ENCODE measurements around the gene OSBPL5. TPM values are rescaled to one million over a fixed set of nuclear protein-coding genes. Genes with fewer than 3 reads are reported as not detected.

The OSBPL5 gene
- total and polyA plus RNA-seq, 5 donors: 10.3 to 19.1 (median 15.2) TPM

DNA sequence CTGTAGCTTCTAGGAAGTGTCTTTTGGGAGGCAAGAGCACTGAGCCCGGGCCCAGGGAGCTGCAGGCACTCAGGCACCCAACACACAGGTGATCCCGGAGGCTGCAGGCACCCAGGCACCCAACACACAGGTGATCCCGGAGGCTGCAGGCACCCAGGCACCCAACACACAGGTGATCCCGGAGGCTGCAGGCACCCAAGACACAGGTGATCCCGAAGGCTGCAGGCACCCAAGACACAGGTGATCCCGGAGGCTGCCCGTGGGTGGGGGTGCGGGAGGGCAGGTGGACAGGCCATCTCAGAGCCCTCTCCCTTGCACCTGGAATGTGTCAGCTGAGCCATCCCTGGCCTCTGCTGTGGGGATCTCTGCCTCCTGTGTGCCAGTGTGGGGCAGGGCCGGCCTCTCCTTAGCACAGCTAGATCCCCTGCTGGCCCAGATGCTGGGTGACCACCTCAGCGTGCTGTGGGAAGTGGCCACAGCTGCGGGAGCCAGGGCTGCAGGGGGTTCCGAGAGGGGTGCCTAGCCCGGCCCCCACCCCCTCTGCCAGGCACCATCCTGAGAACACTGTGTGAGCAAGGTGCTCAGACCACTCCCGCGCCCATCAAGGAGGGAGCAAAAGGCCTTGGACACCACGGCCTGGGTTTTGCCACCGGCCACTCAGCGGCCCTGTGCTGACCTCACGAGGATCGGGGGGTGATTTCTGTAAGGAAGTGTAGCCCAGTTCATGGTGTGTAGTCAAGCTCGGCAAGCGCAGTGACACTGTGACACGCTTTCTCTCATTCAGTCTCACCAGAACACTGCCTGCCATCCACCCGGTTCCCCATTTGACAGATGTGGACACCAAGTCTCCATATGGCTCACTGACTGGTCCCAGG lies 39.3 kb upstream of the OSBPL5 start:
- ATAC-seq: no peak
- WGBS: 82% methylated on average over 24 of the region's 24 CpGs

DNA sequence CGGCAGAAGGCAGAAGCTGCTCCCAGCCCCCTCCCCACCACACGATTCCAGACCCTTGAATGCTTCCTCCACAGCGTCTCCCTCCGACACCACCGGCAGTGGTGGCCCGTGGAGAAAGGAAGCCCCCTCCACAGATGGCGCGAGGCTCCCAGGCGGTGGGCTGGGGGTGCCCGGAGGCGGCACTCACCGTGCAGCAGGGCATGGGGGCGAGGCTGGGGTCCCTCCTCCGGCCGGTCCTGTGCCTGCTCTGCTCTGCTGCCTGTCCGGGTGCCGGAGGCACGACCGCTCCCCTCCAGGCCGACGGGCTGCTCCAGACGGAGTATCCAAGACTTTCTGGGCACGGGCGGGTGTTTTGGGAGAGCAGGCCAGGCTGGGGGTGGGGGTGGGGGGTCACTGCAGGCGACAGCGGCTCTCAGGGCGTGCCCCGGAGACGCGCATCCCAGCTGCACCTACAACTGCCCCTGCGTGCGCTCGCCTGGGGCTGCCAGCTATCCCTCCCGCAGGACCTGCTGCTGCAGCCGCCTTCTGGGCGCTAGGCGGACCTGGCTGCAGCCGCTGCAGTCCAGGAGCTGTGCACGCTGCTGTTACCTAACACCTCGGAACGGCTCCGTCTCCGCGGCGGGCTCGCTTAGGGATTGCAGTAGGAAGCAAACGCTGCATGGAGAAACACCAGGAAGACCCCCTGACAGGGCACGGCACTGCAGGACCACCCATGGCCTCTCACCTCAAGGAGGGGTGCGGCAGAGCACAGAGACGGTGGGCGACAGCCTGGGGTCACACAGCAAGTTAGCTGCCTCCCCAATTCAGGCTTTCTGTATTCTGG lies 38.3 kb upstream of the OSBPL5 start:
- Histone ChIP-seq H3K4me3 (ENCODE audit: low read length) (no peak overlapping the region), H3K4me1 (ENCODE audit: control insufficient read depth, insufficient read depth, low read length) (no peaks in the 10 kb centered on the region), H3K27me3 (ENCODE audit: control insufficient read depth, insufficient read depth) (no peaks in the 10 kb centered on the region), H3K9me3 (ENCODE audit: control insufficient read depth, low read length) (no peaks in the 10 kb centered on the region), H3K27ac (ENCODE audit: low read length) (no peak overlapping the region)
- DNase-seq: no peak
- ATAC-seq: peak in 1 of 2 donors; percentile 7
- intact Hi-C loops (cut with DNase I): no loop called here
- 3% methylated on average over 51 of the region's 51 CpGs for WGBS

More for the DNA sequence above, 39.3 kb upstream of the OSBPL5 start:
- no peak for DNase-seq
- no peaks in the 10 kb centered on the region for H3K9me3 ChIP-seq (ENCODE audit: control insufficient read depth, low read length)
- H3K4me1 ChIP-seq (ENCODE audit: control insufficient read depth, insufficient read depth, low read length): no peaks in the 10 kb centered on the region
- intact Hi-C loops (cut with DNase I): no loop called here
- H3K4me3 ChIP-seq (ENCODE audit: low read length): no peak overlapping the region
- no peaks in the 10 kb centered on the region for H3K27me3 ChIP-seq (ENCODE audit: control insufficient read depth, insufficient read depth)
- H3K27ac ChIP-seq (ENCODE audit: low read length): no peak overlapping the region

DNA sequence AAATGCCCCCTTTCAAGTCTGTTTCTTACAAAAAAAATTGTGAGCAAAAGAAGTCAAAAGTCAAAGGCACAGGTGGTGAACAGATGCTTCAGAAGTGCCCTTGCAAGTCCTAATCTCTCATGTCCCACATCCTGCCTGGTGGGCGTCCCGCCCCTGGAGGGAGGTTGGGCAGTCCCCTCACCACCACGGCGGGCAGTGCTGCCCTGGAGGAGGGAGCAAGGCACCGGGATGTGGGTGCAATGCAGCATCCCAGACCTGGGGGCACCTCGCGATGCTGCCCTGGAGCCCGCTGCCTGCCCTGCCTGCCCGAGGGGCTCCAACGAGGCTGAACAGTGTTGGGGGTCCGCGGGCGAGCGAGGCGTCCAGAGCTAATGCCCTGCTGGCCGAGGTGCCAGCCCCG lies 37.6 kb upstream of the OSBPL5 start:
- Histone ChIP-seq H3K27ac (ENCODE audit: low read length) (no peak overlapping the region), H3K27me3 (ENCODE audit: control insufficient read depth, insufficient read depth) (no peaks in the 10 kb centered on the region), H3K9me3 (ENCODE audit: control insufficient read depth, low read length) (no peaks in the 10 kb centered on the region), H3K4me3 (ENCODE audit: low read length) (no peak overlapping the region), H3K4me1 (ENCODE audit: control insufficient read depth, insufficient read depth, low read length) (no peaks in the 10 kb centered on the region)
- ATAC-seq (no peak), DNase-seq (no peak)
- 10% methylated on average over 17 of the region's 17 CpGs for WGBS
- intact Hi-C loops (cut with DNase I): no loop called here

DNA sequence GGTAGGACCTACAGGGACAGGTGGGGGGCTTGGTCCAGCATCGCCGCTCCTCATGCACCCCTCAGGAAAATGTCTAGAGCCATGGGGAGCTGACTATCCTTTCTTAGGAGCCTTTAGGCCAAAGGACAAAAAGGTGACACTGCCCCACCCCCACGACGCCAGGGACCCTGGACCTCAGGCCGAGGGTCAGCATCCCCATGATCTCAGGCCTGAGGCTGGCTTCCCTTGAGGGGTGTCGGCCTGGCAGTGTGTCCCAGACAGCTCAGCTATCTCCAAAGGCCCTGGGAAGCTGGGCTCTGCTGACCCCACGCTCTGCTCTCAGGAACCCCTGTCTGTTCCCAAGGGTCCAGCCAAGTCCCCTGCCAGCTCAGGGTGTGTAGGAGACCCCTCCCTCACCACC lies 37.2 kb upstream of the OSBPL5 start:
- ATAC-seq (no peak), DNase-seq (no peak)
- no peaks in the 10 kb centered on the region for H3K9me3 ChIP-seq (ENCODE audit: control insufficient read depth, low read length)
- H3K27ac ChIP-seq (ENCODE audit: low read length): no peak overlapping the region
- H3K27me3 ChIP-seq (ENCODE audit: control insufficient read depth, insufficient read depth): no peaks in the 10 kb centered on the region
- H3K4me3 ChIP-seq (ENCODE audit: low read length): no peak overlapping the region
- H3K4me1 ChIP-seq (ENCODE audit: control insufficient read depth, insufficient read depth, low read length): no peaks in the 10 kb centered on the region
- WGBS: 63% methylated on average over 7 of the region's 7 CpGs
- intact Hi-C loops (cut with DNase I): no loop called here

DNA sequence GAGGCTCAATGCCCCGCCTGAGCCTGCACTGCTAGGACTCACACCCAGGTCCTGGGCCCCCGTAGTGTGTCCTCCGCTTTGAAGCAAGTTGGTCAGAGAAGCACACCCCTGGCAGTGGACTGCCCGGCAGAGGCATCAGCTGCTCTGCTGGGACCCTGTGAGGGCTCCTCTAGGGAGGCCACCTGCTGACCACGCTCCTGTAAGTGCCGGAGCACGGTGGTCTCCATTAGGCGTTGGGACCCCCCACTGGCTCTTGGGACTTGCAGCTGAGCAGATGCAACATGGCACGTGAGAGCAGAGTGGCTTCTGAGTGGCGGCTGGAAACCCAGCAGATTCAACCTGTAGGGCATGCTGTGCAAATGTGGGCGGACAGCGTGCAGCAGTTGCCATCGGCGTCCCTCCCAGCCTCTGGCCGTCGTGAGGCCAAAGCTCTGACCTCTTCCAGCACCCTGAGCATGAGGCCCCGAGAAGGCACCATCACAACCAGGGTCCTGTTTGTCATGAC lies 36.6 kb upstream of the OSBPL5 start:
- DNase-seq: no peak
- intact Hi-C loops (cut with DNase I): no loop called here

DNA sequence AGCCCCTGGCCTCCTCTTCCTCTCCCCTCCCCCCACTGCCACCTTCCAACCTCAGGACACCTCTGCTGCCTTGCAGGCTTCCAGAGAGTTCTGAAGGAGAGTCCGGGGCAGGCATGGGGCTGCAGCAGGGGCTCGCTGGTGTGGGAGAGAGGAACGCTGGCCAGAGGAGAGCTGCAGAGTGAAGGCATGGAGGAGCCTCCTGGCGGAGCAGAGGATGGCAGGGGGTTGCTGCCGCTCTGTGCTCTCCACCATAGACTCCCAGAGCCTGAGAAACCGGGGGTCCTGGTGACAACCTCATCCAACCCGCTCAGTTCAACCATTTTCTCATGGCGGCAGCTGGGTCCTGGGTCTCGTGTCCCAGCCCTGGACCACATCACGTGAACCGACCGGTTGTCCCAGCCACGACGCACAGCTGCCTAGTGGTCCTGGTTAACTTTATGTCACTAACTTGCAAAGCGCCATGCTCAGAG lies 36.0 kb upstream of the OSBPL5 start:
- ATAC-seq (no peak), DNase-seq (no peak)
- no peaks in the 10 kb centered on the region for H3K4me1 ChIP-seq (ENCODE audit: control insufficient read depth, insufficient read depth, low read length)
- H3K4me3 ChIP-seq (ENCODE audit: low read length): no peak overlapping the region
- H3K27ac ChIP-seq (ENCODE audit: low read length): no peak overlapping the region
- intact Hi-C loops (cut with DNase I): no loop called here
- no peaks in the 10 kb centered on the region for H3K27me3 ChIP-seq (ENCODE audit: control insufficient read depth, insufficient read depth)
- no peaks in the 10 kb centered on the region for H3K9me3 ChIP-seq (ENCODE audit: control insufficient read depth, low read length)
- WGBS: 82% methylated on average over 15 of the region's 15 CpGs

More for the DNA sequence above, 36.6 kb upstream of the OSBPL5 start:
- H3K4me3 ChIP-seq (ENCODE audit: low read length): no peak overlapping the region
- no peak for ATAC-seq
- WGBS: 76% methylated on average over 17 of the region's 17 CpGs
- no peaks in the 10 kb centered on the region for H3K27me3 ChIP-seq (ENCODE audit: control insufficient read depth, insufficient read depth)
- H3K27ac ChIP-seq (ENCODE audit: low read length): no peak overlapping the region
- H3K4me1 ChIP-seq (ENCODE audit: control insufficient read depth, insufficient read depth, low read length): no peaks in the 10 kb centered on the region
- H3K9me3 ChIP-seq (ENCODE audit: control insufficient read depth, low read length): no peaks in the 10 kb centered on the region

DNA sequence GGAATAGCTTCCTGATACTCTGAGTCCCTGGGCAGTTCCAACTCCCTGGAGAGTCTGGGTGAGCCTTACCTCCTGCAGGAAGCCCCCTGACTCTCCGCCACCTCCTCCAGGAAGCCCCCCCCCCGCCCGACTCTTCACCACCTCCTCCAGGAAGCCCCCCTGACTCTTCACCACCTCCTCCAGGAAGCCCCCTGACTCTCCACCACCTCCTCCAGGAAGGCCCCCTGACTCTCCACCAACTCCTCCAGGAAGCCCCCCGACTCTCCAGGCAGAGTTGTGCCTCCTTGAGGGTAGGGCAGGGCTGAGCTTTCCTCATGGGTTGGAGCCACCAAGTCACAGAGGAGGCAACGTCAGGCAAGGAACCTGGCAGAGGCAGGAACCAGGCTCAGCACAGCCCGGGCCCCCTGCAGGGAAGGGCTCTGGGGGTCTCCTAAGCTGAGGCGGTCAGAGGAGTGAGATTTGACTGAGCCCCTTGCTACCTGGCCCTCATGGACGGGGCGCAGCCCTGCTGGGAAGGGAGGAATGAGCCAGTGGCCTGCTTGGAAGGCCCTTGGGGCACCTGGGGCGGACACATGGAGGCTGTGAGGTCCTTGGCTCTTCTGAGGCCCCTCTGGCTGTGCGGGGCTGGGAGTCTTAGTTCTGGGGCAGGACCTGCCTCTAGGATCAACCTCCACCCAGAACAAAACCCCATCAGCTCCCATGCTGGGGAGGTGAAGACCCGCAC lies 35.4 kb upstream of the OSBPL5 start:
- Histone ChIP-seq H3K27ac (ENCODE audit: low read length) (no peak overlapping the region), H3K4me1 (ENCODE audit: control insufficient read depth, insufficient read depth, low read length) (no peaks in the 10 kb centered on the region), H3K4me3 (ENCODE audit: low read length) (no peak overlapping the region), H3K9me3 (ENCODE audit: control insufficient read depth, low read length) (no peaks in the 10 kb centered on the region), H3K27me3 (ENCODE audit: control insufficient read depth, insufficient read depth) (no peaks in the 10 kb centered on the region)
- WGBS: 78% methylated on average over 12 of the region's 12 CpGs
- no peak for DNase-seq
- intact Hi-C loops (cut with DNase I): no loop called here
- ATAC-seq: no peak

DNA sequence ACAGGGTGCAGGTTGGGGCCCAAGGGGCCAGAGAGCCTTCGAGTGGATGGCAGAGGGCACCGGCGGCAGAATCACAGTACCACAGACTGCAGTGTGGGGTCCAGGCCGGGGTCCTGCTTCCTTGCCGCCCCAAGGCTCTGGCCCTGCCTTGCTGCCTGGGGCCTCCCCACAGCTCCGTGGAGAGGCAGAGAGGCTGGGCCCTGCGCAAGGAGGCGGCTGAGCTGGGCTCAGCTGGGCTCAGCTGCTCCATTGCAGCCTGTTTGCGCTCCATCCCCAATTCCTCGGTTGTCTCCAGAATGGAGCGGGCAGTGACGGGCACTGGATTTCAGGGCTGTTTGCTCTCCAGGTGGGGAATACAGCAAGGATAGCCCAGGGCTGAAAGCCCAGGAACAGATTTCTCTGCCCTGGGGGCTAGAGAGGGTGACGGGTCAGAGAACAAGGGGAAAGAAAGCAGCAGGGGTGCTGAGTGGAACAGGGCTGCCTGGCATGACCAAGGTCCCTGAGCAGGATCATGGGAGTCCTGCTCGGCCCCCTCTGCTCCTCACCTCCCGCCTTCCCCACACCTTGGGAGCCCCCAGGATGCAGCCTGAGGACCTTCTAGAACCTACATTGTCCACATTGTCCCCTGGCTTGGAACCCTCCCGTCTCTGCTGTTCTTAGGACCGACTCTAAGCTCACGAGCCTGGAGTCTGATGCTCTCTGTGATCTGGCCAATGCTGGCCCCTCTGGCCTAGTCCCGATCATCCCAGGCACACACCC lies 34.6 kb upstream of the OSBPL5 start:
- Histone ChIP-seq H3K4me1 (ENCODE audit: control insufficient read depth, insufficient read depth, low read length) (no peaks in the 10 kb centered on the region), H3K4me3 (ENCODE audit: low read length) (no peak overlapping the region), H3K27ac (ENCODE audit: low read length) (no peak overlapping the region), H3K27me3 (ENCODE audit: control insufficient read depth, insufficient read depth) (no peaks in the 10 kb centered on the region), H3K9me3 (ENCODE audit: control insufficient read depth, low read length) (no peaks in the 10 kb centered on the region)
- 75% methylated on average over 19 of the region's 19 CpGs for WGBS
- ATAC-seq: no peak
- intact Hi-C loops (cut with DNase I): no loop called here
- no peak for DNase-seq

DNA sequence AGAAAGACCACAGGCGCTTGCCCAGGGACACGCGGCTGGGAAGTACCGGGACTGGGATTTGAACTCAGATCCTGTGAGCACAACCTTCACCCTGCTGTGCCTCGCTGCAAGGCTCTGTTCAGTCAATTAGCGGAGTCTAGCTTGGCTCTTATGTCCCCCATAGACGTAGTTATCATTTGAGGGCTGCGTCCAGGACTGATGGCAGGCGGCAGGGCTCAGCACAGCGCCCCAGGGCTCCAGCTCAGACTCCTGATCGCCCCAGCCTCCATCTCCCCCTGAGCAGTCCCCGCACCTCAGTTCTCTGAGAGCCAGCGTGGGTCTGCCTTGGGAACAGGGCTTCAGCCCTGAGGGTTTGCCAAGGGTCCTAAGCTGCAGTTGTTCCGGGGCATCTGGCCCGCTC lies 33.7 kb upstream of the OSBPL5 start:
- Histone ChIP-seq H3K27ac (ENCODE audit: low read length) (no peak overlapping the region), H3K27me3 (ENCODE audit: control insufficient read depth, insufficient read depth) (no peaks in the 10 kb centered on the region), H3K4me1 (ENCODE audit: control insufficient read depth, insufficient read depth, low read length) (no peaks in the 10 kb centered on the region), H3K9me3 (ENCODE audit: control insufficient read depth, low read length) (no peaks in the 10 kb centered on the region), H3K4me3 (ENCODE audit: low read length) (no peak overlapping the region)
- intact Hi-C loops (cut with DNase I): no loop called here
- DNase-seq (no peak), ATAC-seq (no peak)
- WGBS: 81% methylated on average over 15 of the region's 15 CpGs

DNA sequence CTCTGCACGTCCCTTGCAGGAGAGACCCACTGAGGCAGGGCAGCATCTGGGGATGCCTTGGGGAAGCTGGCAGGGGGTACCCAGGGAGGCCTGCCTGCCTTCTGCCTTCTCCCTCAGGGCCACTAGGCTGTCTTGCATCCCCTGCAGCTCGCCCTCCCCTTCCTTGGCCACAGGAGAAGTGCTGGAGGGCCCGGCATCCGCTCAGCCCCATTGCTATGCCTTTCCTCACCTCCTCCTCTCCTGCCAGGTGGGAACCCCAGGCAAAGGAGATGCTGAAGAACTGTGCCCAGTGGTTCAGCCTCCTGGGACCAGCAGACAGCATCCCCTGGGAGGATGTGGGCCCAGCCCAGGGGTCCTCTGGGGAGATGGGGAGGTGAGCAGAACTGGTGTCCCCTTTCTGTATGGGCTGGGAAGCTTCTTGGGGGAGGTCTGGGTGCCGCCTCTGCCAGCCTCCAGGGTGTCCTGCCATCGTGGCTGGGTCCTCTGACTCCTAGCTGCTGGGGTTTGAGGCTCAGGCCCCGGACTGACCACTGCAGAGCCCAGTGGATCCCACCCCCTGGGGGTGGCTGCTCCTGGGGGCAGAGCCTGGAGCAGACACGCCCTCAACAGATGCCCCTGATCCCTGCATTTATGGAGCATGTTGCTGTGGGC lies 32.9 kb upstream of the OSBPL5 start:
- Histone ChIP-seq H3K9me3 (ENCODE audit: control insufficient read depth, low read length) (no peaks in the 10 kb centered on the region), H3K27ac (ENCODE audit: low read length) (no peak overlapping the region), H3K4me3 (ENCODE audit: low read length) (no peak overlapping the region), H3K27me3 (ENCODE audit: control insufficient read depth, insufficient read depth) (no peaks in the 10 kb centered on the region), H3K4me1 (ENCODE audit: control insufficient read depth, insufficient read depth, low read length) (no peaks in the 10 kb centered on the region)
- intact Hi-C loops (cut with DNase I): no loop called here
- DNase-seq (no peak), ATAC-seq (no peak)
- 77% methylated on average over 8 of the region's 8 CpGs for WGBS

All from right cardiac atrium (tissue), 5 donors.